IPS DF 6.9 (cell line): ENCODE measurements around the gene TSPYL1.

Experiments used
- DNase-seq: peaks from one replicate; pipeline ENCODE4 v3.0.0-alpha.2; 2013; ENCODE audit warnings: low read depth, low spot score
- H3K27ac ChIP-seq: one replicate; pipeline ENCODE4 v1.5.1; 2013; ENCODE audit warnings: low read length, control low read depth
- H3K27me3 ChIP-seq: 2 replicates; pipeline ENCODE4 v1.6.1; 2013; ENCODE audit warnings: mild to moderate bottlenecking, low read length; ENCODE audit not compliant: control insufficient read depth, insufficient read depth
- H3K36me3 ChIP-seq: 2 replicates; pipeline ENCODE4 v1.6.1; 2013; ENCODE audit warnings: low read length; ENCODE audit not compliant: control insufficient read depth, insufficient read depth
- H3K4me1 ChIP-seq: 2 replicates; pipeline ENCODE4 v1.6.1; 2013; ENCODE audit warnings: low read length; ENCODE audit not compliant: control insufficient read depth, insufficient read depth
- H3K4me3 ChIP-seq: 2 replicates; pipeline ENCODE4 v1.5.1; 2013; ENCODE audit warnings: mild to moderate bottlenecking, low read length
- H3K9me3 ChIP-seq: 2 replicates; pipeline ENCODE4 v1.6.1; 2013; ENCODE audit warnings: low read length, inconsistent platforms; ENCODE audit not compliant: control insufficient read depth, insufficient read depth
- WGBS: extraction: QIAGEN DNeasy Blood & Tissue Kit; methylation state at CpG from one replicate; pipeline ENCODE4 v1.1.7; 2013; ENCODE audit warnings: mixed read lengths, missing lambda C conversion rate; ENCODE audit not compliant: insufficient read length, insufficient coverage; 5-methylcytosine and 5-hydroxymethylcytosine counted together

TSPYL1 gene

DNA sequence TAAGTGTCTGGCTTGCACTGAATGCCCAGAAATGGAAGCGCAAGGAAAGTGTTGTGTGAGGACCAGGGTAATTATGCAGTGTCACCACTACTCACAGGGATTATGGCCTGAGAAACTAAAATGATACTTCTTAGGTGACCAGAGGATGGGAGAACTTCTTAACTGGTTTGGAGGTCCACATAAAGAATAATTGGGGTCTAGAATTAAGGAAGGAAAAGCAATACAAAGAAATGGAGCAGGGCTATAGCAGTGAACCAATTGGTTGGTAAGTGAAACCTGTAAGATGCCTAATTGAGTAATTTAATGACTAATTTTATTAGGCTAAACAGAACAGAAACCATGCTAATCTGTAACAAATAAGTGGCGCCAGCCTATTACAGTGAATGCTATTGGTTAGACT, 31.2 kb downstream of the TSPYL1 start:
- Histone ChIP-seq H3K27me3 (no peaks in the 10 kb centered on the region), H3K36me3 (no peaks in the 10 kb centered on the region), H3K27ac (no peak overlapping the region), H3K4me1 (peaks cover 3% of the 10 kb centered on the region; the same call in 1 of the 2 replicates), H3K9me3 (no peaks in the 10 kb centered on the region), H3K4me3 (no peak overlapping the region)
- DNase-seq, result no peak
- WGBS, result no CpG with 5 or more reads among the region's 2 CpGs

DNA sequence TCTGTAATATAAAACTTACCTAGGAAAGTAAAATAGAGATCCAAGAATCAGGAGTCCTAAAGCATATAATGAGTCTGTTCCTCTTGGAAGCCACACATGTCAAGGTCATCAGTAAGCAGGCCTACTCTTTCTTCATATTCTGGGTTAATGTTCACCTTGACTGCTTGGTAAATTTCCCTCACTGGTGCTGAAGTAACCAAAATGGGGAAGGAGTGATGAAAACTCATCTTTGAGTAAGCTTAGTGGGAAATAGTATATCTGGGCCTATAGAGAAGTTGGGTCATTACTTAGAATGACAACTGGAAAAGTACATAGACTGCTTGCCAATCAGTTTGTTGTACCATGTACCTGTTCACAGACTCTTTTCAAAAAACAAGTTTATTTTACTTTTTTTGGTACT, 32.4 kb downstream of the TSPYL1 start:
- no peaks in the 10 kb centered on the region for H3K9me3 ChIP-seq
- H3K27me3 ChIP-seq, result no peaks in the 10 kb centered on the region
- H3K27ac ChIP-seq, result no peak overlapping the region
- H3K4me3 ChIP-seq, result no peak overlapping the region
- no peak for DNase-seq
- H3K4me1 ChIP-seq, result peaks cover 3% of the 10 kb centered on the region; the same call in 1 of the 2 replicates
- no peaks in the 10 kb centered on the region for H3K36me3 ChIP-seq

DNA sequence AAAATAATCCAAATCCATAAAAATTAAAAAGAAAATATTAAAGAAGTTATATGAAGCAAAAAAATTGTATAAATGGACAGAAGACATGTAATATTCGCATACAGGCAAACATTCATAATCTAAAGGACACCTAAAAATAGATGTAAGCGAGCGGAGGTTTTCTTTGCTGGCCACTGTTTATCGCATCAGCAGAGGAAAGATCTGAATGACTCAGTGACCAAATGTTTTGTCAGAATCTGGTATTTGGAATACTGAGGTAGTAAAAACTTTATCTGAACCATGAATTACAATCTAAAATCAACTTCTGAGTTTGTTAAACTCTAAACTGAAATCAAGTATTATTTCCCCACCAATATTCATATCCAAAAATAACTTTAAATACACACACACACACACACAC, 33.6 kb downstream of the TSPYL1 start:
- H3K27me3 ChIP-seq, result no peaks in the 10 kb centered on the region
- H3K9me3 ChIP-seq, result no peaks in the 10 kb centered on the region
- no peak overlapping the region for H3K27ac ChIP-seq
- WGBS, result no CpG with 5 or more reads among the region's 4 CpGs
- H3K36me3 ChIP-seq, result no peaks in the 10 kb centered on the region
- H3K4me3 ChIP-seq, result no peak overlapping the region
- no peak for DNase-seq
- no peaks in the 10 kb centered on the region for H3K4me1 ChIP-seq

DNA sequence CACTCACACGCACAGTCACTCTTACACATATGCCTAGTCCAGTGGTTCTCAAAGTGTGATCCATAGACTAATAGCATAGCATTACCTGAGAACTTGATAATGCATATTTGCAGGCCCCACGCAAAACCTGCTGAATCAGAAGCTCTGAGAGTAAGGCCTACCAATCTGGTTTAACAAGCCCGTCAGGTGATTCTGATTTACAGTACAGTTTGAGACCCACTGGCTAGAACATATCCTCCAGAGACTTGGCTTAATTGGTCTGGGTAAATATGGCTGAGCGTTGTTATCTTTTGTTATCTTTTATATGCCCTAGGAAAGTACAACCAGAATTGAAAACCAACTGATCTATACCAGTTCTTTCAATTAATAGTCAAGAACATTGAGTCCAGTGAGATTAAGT, 35.4 kb downstream of the TSPYL1 start:
- Histone ChIP-seq H3K4me1 (no peaks in the 10 kb centered on the region), H3K9me3 (no peaks in the 10 kb centered on the region), H3K4me3 (no peak overlapping the region), H3K36me3 (no peaks in the 10 kb centered on the region), H3K27ac (no peak overlapping the region), H3K27me3 (no peaks in the 10 kb centered on the region)
- DNase-seq, result no peak
- no CpG with 5 or more reads among the region's 4 CpGs for WGBS

DNA sequence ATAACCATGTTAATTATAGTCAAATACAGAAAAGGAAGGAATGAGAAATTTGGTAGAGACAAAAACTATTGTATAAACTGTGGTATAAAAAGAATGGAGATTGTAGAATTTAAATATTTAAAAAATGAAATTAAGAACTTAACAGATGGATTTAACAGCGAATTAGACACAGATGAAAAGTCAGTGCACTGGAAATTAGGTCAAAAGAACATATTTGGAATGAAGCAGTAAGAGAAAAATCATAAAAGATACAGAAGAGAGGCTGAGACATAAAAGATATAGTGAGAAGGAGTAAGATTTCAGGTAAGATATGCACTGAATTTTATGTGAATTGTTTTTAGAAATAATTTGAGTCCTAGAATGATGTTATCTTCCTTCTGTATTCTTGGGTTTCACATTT, 39.9 kb downstream of the TSPYL1 start:
- no peaks in the 10 kb centered on the region for H3K27me3 ChIP-seq
- H3K36me3 ChIP-seq, result no peaks in the 10 kb centered on the region
- no peak for DNase-seq
- WGBS, result 100% methylated on average over 1 of the region's 1 CpG
- no peak overlapping the region for H3K4me3 ChIP-seq
- no peaks in the 10 kb centered on the region for H3K4me1 ChIP-seq
- H3K27ac ChIP-seq, result no peak overlapping the region
- H3K9me3 ChIP-seq, result no peaks in the 10 kb centered on the region

DNA sequence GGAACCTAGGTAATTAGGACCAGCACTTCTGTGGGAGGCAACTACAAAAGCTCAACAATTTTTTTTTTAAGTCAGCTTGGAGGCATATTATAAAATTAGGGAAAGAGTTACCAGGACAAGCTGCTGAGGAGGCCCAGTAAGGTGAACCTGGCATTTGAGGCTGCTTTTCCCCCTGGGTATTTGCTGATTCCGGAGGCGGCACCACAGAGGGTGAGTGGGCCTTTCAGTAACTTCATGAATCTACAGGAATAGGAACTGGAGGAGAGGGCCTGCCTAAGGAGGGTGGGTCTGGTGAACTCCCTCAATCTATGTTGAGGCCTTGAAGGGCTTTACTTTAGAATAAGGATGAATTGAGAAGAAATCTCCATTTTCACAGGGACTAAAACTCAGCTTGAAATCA, 40.5 kb downstream of the TSPYL1 start:
- WGBS, result no CpG with 5 or more reads among the region's 2 CpGs
- Histone ChIP-seq H3K9me3 (no peaks in the 10 kb centered on the region), H3K36me3 (no peaks in the 10 kb centered on the region), H3K27me3 (no peaks in the 10 kb centered on the region), H3K4me3 (no peak overlapping the region), H3K4me1 (no peaks in the 10 kb centered on the region), H3K27ac (no peak overlapping the region)
- no peak for DNase-seq

DNA sequence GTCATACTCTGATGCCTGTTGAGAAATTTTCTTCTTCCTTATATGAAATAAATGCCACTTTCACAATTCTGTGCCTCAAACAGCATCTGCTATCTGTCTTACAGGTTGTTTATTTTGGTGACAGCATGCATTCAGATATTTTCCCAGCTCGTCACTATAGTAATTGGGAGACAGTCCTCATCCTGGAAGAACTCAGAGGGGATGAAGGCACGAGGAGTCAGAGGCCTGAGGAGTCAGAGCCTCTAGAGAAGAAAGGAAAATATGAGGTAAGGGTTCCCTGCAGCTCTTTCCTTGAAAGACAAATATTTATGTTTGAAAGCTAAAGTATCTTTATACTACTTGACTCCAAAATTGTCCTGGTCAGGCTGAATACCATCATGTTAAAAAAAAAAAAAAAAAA, 41.6 kb downstream of the TSPYL1 start:
- H3K9me3 ChIP-seq, result no peaks in the 10 kb centered on the region
- no peak overlapping the region for H3K27ac ChIP-seq
- no CpG with 5 or more reads among the region's 2 CpGs for WGBS
- no peaks in the 10 kb centered on the region for H3K27me3 ChIP-seq
- no peak overlapping the region for H3K4me3 ChIP-seq
- H3K4me1 ChIP-seq, result no peaks in the 10 kb centered on the region
- no peak for DNase-seq
- H3K36me3 ChIP-seq, result no peaks in the 10 kb centered on the region

DNA sequence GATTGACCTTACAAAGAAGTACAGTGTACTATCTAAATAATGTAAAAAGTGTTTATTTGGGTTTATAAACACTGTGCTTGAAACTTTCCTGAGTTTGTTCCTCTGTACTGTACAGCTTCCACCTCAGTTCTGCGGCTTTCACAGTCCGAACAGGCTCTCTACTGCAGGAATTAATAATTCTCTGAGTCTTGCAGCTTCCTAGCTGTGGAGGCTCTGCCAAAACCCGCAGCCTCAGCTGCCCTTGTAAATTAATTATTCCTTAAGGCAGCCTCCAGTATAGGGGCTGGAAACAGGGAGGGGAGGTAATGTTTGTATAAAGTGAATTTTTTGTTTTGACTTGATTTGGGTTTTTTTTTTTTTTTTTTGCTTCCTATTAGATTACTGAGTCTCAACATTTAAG, 45.0 kb downstream of the TSPYL1 start:
- H3K4me3 ChIP-seq, result no peak overlapping the region
- H3K9me3 ChIP-seq, result no peaks in the 10 kb centered on the region
- no CpG with 5 or more reads among the region's 3 CpGs for WGBS
- no peaks in the 10 kb centered on the region for H3K27me3 ChIP-seq
- no peaks in the 10 kb centered on the region for H3K4me1 ChIP-seq
- H3K36me3 ChIP-seq, result no peaks in the 10 kb centered on the region
- DNase-seq, result no peak
- H3K27ac ChIP-seq, result no peak overlapping the region

DNA sequence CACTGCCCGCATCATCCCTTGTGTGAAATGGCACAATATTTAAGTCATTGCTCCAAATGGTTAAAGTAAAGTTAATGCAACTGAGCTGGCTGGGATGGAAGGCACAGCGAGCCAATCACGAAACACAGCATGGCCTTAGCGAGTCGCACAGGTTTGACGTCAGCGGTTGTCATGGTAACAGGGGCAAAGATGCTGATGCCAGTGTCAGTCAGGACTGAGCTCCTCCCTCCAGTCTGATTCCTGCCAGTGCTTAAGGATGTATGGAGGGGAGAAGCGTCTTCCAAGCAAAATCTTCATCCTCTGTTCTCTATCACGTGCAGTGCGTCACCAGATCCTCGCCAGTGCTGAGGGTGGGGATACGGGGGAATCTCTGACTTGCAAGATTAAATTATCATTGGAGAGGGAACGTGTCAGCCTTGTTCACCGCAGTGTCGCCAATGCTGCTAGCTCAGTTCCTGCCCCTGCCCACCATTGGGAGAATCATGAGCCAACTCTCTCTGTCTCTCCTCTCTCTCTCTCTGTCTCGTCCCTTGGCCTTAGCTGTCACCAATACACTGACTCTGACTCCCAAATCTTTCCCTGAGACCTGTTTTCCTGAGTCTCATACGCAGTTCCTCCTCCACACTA, 50.3 kb downstream of the TSPYL1 start:
- no CpG with 5 or more reads among the region's 17 CpGs for WGBS
- peak; percentile 96 for DNase-seq
- Histone ChIP-seq H3K4me1 (peaks cover 1% of the 10 kb centered on the region; the same call in 1 of the 2 replicates), H3K9me3 (no peaks in the 10 kb centered on the region), H3K36me3 (no peaks in the 10 kb centered on the region), H3K4me3 (no peak overlapping the region), H3K27ac (no peak overlapping the region), H3K27me3 (no peaks in the 10 kb centered on the region)
